ENCODE results near the gene RNMT.
"Not testable (repeated sequence)": the region's sequence is repeated elsewhere in the genome, so short reads cannot be mapped to it uniquely, and the experiment has no call there.

The RNMT gene

GRCh38 chr18:13726232-13726971 is at the start of gene RNMT, which contains the start of gene FAM210A:
Gene RNMT (plus strand): TSS chr18:13726673. CDS start chr18:13731518, 4,845 bp downstream.
Gene FAM210A (minus strand): TSS chr18:13726558. CDS start chr18:13682077, 44,481 bp downstream.
- H3K36me3 ChIP-seq (replicated peaks; ENCODE audit: insufficient read depth, low read length), result 0 out of 2 replicates have a peak, but pooled peaks cover 3% of the 10 kb centered on the region
- H2AFZ ChIP-seq (ENCODE audit: low read length), result peak within 1 kb of the TSS; percentile 60
- TF ChIP-seq EZH2phosphoT487 (IDR thresholded peaks at IDR 0.05; ENCODE audit: low read length), result no peak
- TF ChIP-seq, protein P1, sequence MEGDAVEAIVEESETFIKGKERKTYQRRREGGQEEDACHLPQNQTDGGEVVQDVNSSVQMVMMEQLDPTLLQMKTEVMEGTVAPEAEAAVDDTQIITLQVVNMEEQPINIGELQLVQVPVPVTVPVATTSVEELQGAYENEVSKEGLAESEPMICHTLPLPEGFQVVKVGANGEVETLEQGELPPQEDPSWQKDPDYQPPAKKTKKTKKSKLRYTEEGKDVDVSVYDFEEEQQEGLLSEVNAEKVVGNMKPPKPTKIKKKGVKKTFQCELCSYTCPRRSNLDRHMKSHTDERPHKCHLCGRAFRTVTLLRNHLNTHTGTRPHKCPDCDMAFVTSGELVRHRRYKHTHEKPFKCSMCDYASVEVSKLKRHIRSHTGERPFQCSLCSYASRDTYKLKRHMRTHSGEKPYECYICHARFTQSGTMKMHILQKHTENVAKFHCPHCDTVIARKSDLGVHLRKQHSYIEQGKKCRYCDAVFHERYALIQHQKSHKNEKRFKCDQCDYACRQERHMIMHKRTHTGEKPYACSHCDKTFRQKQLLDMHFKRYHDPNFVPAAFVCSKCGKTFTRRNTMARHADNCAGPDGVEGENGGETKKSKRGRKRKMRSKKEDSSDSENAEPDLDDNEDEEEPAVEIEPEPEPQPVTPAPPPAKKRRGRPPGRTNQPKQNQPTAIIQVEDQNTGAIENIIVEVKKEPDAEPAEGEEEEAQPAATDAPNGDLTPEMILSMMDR (IDR thresholded peaks at IDR 0.05; ENCODE audit: low read length), result no peak
- no peak for TF ChIP-seq EZH2 (optimal IDR thresholded peaks at IDR 0.05; ENCODE audit: low read depth, low read length)
- H3F3A ChIP-seq (ENCODE audit: insufficient read depth, low read length), result peaks cover 7% of the 10 kb centered on the region; the same call in 1 of the 2 replicates
- H3K4me2 ChIP-seq (ENCODE audit: low read depth, low read length), result peak within 1 kb of the TSS; percentile 89
- H3K9me3 ChIP-seq (replicated peaks; ENCODE audit: insufficient read depth, low read length), result no peaks in the 10 kb centered on the region
- peak within 1 kb of the TSS; percentile 85 for H3K9ac ChIP-seq (ENCODE audit: low read length)
- peaks cover 97% of the 10 kb centered on the region for H3K79me2 ChIP-seq (ENCODE audit: low read length)
- H3K9me2 ChIP-seq (replicated peaks; ENCODE audit: insufficient read depth, low read length), result no peaks in the 10 kb centered on the region
- peak within 1 kb of the TSS; percentile 76 for H3K27ac ChIP-seq (ENCODE audit: low read length)
- DNase-seq, result peak; percentile 98
- H4K20me1 ChIP-seq (ENCODE audit: insufficient read depth, low read length), result peaks cover 14% of the 10 kb centered on the region
- peaks cover 11% of the 10 kb centered on the region; the same call in 1 of the 2 replicates for H3K4me1 ChIP-seq (ENCODE audit: low read length)
- no peaks in the 10 kb centered on the region for H3K27me3 ChIP-seq (replicated peaks; ENCODE audit: insufficient read depth, low read length)
- peak within 1 kb of the TSS; percentile 78 for H3K4me3 ChIP-seq (ENCODE audit: low read length)

DNA sequence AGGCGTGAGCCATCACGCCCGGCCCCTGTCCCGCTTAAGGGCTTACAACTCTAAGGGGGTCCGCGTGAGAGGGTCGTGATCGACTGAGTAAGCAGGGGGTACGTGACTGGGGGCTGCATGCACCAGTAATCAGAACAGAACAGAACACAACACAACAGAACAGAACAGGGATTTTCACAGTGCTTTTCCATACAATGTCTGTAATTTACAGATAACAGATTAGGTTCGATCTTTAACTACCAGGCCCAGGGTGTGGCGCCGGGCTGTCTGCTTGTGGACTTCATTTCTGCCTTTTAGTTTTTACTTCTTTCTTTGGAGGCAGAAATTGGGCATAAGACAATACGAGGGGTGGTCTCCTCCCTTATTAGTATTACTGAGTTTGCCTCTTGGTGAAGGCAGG is 49.1 kb upstream of the RNMT start:
- not testable (repeated sequence) for H4K20me1 ChIP-seq (ENCODE audit: insufficient read depth, low read length); DNase-seq; H3K36me3 ChIP-seq (replicated peaks; ENCODE audit: insufficient read depth, low read length)

DNA sequence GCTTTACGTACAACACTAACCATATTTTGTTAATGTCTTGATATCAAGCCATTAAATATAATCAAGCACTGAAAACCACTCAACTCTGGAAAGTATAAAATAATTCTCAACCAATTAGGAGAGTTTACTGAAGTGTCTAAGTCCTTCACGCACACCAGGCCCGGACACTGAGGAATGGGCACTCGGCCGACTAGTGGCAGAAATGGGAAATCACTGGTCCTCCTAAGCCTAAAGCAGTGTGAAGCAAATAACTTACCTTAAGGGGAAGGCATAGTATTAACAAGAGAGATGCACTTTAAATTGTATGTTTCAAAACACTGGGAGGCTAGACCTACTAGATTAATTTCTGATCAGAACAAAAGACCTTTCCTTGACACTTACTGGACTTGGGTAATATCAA is 45.9 kb upstream of the RNMT start:
- H3K27me3 ChIP-seq (replicated peaks; ENCODE audit: insufficient read depth, low read length), result no peaks in the 10 kb centered on the region
- H3K9ac ChIP-seq (ENCODE audit: low read length), result no peak overlapping the region
- H4K20me1 ChIP-seq (ENCODE audit: insufficient read depth, low read length), result peaks cover 11% of the 10 kb centered on the region
- no peak overlapping the region for H3K4me2 ChIP-seq (ENCODE audit: low read depth, low read length)
- peaks cover 62% of the 10 kb centered on the region for H3K79me2 ChIP-seq (ENCODE audit: low read length)
- no peak overlapping the region for H3K27ac ChIP-seq (ENCODE audit: low read length)
- H3K9me3 ChIP-seq (replicated peaks; ENCODE audit: insufficient read depth, low read length), result no peaks in the 10 kb centered on the region
- no peak overlapping the region for H3K4me3 ChIP-seq (ENCODE audit: low read length)
- TF ChIP-seq, protein P1 (IDR thresholded peaks at IDR 0.05; ENCODE audit: low read length), result peak; percentile 31
- TF ChIP-seq EZH2 (optimal IDR thresholded peaks at IDR 0.05; ENCODE audit: low read depth, low read length), result no peak
- TF ChIP-seq EZH2phosphoT487 (IDR thresholded peaks at IDR 0.05; ENCODE audit: low read length), result no peak
- no peaks in the 10 kb centered on the region for H3F3A ChIP-seq (ENCODE audit: insufficient read depth, low read length)
- no peaks in the 10 kb centered on the region for H3K9me2 ChIP-seq (replicated peaks; ENCODE audit: insufficient read depth, low read length)
- DNase-seq, result no peak
- H3K4me1 ChIP-seq (ENCODE audit: low read length), result no peaks in the 10 kb centered on the region
- no peaks in the 10 kb centered on the region; the same call in 1 of the 2 replicates for H3K36me3 ChIP-seq (replicated peaks; ENCODE audit: insufficient read depth, low read length)
- H2AFZ ChIP-seq (ENCODE audit: low read length), result no peak overlapping the region

More for the DNA sequence above, 49.1 kb upstream of the RNMT start:
- H3K9ac ChIP-seq (ENCODE audit: low read length); H3K9me2 ChIP-seq (replicated peaks; ENCODE audit: insufficient read depth, low read length); H3K27me3 ChIP-seq (replicated peaks; ENCODE audit: insufficient read depth, low read length); H3K4me3 ChIP-seq (ENCODE audit: low read length); H3K27ac ChIP-seq (ENCODE audit: low read length); H3K4me2 ChIP-seq (ENCODE audit: low read depth, low read length); H3F3A ChIP-seq (ENCODE audit: insufficient read depth, low read length); H3K4me1 ChIP-seq (ENCODE audit: low read length); H3K9me3 ChIP-seq (replicated peaks; ENCODE audit: insufficient read depth, low read length); H2AFZ ChIP-seq (ENCODE audit: low read length): not testable (repeated sequence)
- H3K79me2 ChIP-seq (ENCODE audit: low read length), result peaks cover 34% of the 10 kb centered on the region

GRCh38 chr18:13681701-13682100 is 44.8 kb upstream of the RNMT start:
- Histone ChIP-seq H3K9me3 (replicated peaks; ENCODE audit: insufficient read depth, low read length) (no peaks in the 10 kb centered on the region), H3K9me2 (replicated peaks; ENCODE audit: insufficient read depth, low read length) (no peaks in the 10 kb centered on the region), H3K9ac (ENCODE audit: low read length) (no peak overlapping the region), H2AFZ (ENCODE audit: low read length) (no peak overlapping the region), H3K4me1 (ENCODE audit: low read length) (no peaks in the 10 kb centered on the region), H4K20me1 (ENCODE audit: insufficient read depth, low read length) (peaks cover 19% of the 10 kb centered on the region), H3K4me3 (ENCODE audit: low read length) (no peak overlapping the region), H3K36me3 (replicated peaks; ENCODE audit: insufficient read depth, low read length) (no peaks in the 10 kb centered on the region; the same call in 1 of the 2 replicates), H3F3A (ENCODE audit: insufficient read depth, low read length) (no peaks in the 10 kb centered on the region; the same call in 1 of the 2 replicates), H3K27ac (ENCODE audit: low read length) (no peak overlapping the region), H3K27me3 (replicated peaks; ENCODE audit: insufficient read depth, low read length) (no peaks in the 10 kb centered on the region), H3K79me2 (ENCODE audit: low read length) (peaks cover 69% of the 10 kb centered on the region), H3K4me2 (ENCODE audit: low read depth, low read length) (no peak overlapping the region)
- DNase-seq, result no peak
- no peak for TF ChIP-seq EZH2phosphoT487 (IDR thresholded peaks at IDR 0.05; ENCODE audit: low read length)
- TF ChIP-seq, protein P1 (IDR thresholded peaks at IDR 0.05; ENCODE audit: low read length), result no peak
- TF ChIP-seq EZH2 (optimal IDR thresholded peaks at IDR 0.05; ENCODE audit: low read depth, low read length), result no peak
